ENCODE results near the gene S100A11. TPM values are rescaled to one million over a fixed set of nuclear protein-coding genes. Genes with fewer than 3 reads are reported as not detected.
A peak's percentile ranks its signal among the peaks of the same experiment; 100 is the strongest.

The S100A11 gene
- total RNA-seq, 1 experiment from 2014 or later, result 1,562 TPM

GRCh38 chr1:151986501-151987190, 50.2 kb downstream of the S100A11 start:
- ChIA-PET POLR2A (interaction anchor here (0.6 to 21.0 kb wide), 10 partner anchors 8 to 657 kb away, joined by 3 to 1089 read pairs (median 35); partner anchors contain the start of gene THEM4), CTCF (interaction anchor here (0.5 to 23.4 kb wide), 6 partner anchors 10 to 432 kb away, joined by 3 to 543 read pairs (median 40); no protein-coding TSS in a partner anchor)
- peaks cover 74% of the 10 kb centered on the region for H3K4me1 Mint-ChIP-seq (ENCODE audit: insufficient read depth, unreplicated experiment)
- DNase-seq (ENCODE audit: unreplicated experiment), result no peak
- H3K27ac Mint-ChIP-seq (ENCODE audit: low read depth, unreplicated experiment), result peak overlapping the region; percentile 14
- H3K27me3 Mint-ChIP-seq (ENCODE audit: insufficient read depth, unreplicated experiment), result no peaks in the 10 kb centered on the region
- BruUV-seq (replicated peaks), result no TSS peak
- no peaks in the 10 kb centered on the region for H3K9me3 Mint-ChIP-seq (ENCODE audit: unreplicated experiment)
- TF ChIP-seq, protein P1, sequence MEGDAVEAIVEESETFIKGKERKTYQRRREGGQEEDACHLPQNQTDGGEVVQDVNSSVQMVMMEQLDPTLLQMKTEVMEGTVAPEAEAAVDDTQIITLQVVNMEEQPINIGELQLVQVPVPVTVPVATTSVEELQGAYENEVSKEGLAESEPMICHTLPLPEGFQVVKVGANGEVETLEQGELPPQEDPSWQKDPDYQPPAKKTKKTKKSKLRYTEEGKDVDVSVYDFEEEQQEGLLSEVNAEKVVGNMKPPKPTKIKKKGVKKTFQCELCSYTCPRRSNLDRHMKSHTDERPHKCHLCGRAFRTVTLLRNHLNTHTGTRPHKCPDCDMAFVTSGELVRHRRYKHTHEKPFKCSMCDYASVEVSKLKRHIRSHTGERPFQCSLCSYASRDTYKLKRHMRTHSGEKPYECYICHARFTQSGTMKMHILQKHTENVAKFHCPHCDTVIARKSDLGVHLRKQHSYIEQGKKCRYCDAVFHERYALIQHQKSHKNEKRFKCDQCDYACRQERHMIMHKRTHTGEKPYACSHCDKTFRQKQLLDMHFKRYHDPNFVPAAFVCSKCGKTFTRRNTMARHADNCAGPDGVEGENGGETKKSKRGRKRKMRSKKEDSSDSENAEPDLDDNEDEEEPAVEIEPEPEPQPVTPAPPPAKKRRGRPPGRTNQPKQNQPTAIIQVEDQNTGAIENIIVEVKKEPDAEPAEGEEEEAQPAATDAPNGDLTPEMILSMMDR (IDR thresholded peaks at IDR 0.05; ENCODE audit: unreplicated experiment), result no peak
- H3K4me3 Mint-ChIP-seq (ENCODE audit: unreplicated experiment), result no peak overlapping the region
- peaks cover 81% of the 10 kb centered on the region for H3K36me3 Mint-ChIP-seq (ENCODE audit: insufficient read depth, unreplicated experiment)
- intact Hi-C loops (cut with micrococcal nuclease), result no loop called here

DNA sequence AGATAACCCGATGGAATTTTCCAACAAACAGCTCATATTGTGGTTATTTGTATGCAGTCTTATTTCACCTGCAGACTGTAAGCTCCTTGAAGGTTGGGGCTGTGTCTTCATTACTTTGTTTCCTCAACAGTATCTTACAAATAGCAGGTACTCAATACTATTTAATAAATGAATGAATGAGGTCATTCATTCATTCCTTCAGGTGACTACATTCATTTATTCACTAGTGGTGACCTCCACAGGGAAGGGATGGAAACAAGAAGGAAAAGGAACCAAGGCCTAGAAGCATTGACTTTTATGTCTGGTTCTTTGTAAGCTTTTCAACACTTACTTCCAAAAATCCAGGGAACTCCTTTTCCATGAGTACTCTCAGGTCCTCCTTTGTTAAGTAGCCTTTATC, 51.0 kb downstream of the S100A11 start:
- no peak for DNase-seq (ENCODE audit: unreplicated experiment)
- peaks cover 82% of the 10 kb centered on the region for H3K36me3 Mint-ChIP-seq (ENCODE audit: insufficient read depth, unreplicated experiment)
- H3K9me3 Mint-ChIP-seq (ENCODE audit: unreplicated experiment), result no peaks in the 10 kb centered on the region
- ChIA-PET POLR2A (interaction anchor here (1.1 to 21.0 kb wide), 7 partner anchors 9 to 62 kb away, joined by 3 to 1089 read pairs (median 193); no protein-coding TSS in a partner anchor), CTCF (interaction anchor here (1.7 to 23.4 kb wide), 4 partner anchors 9 to 18 kb away, joined by 5 to 543 read pairs (median 92); no protein-coding TSS in a partner anchor)
- TF ChIP-seq, protein P1 (IDR thresholded peaks at IDR 0.05; ENCODE audit: unreplicated experiment), result no peak
- peaks cover 74% of the 10 kb centered on the region for H3K4me1 Mint-ChIP-seq (ENCODE audit: insufficient read depth, unreplicated experiment)
- BruUV-seq (replicated peaks), result no TSS peak
- no peak overlapping the region for H3K27ac Mint-ChIP-seq (ENCODE audit: low read depth, unreplicated experiment)
- no peaks in the 10 kb centered on the region for H3K27me3 Mint-ChIP-seq (ENCODE audit: insufficient read depth, unreplicated experiment)
- intact Hi-C loops (cut with micrococcal nuclease), result no loop called here
- no peak overlapping the region for H3K4me3 Mint-ChIP-seq (ENCODE audit: unreplicated experiment)

DNA sequence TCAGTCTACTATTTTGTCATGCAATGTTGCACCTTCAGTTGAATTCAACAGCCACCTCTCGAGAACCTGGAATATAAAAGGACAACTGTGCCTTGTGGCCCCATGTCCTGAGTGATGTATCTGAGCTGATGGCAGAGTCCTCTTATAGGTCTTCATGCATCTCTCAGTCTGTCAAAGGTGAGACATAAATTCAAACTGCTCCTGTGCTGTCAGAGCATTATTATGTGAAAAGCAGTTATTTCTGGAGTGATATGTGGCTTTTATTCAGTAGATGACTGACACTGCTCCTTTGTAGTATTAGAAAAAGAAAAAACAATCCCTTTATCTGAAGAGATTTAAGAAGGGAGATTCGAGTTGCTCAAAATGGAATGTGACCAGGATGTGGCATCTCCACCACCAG, 51.5 kb downstream of the S100A11 start:
- TF ChIP-seq, protein P1 (IDR thresholded peaks at IDR 0.05; ENCODE audit: unreplicated experiment), result no peak
- ChIA-PET CTCF (interaction anchor here (7.3 to 23.4 kb wide), 3 partner anchors 8 to 18 kb away, joined by 72 to 543 read pairs (median 111); no protein-coding TSS in a partner anchor), POLR2A (interaction anchor here (1.1 to 21.0 kb wide), 6 partner anchors 10 to 50 kb away, joined by 3 to 1089 read pairs (median 212); no protein-coding TSS in a partner anchor)
- H3K4me3 Mint-ChIP-seq (ENCODE audit: unreplicated experiment), result no peak overlapping the region
- H3K36me3 Mint-ChIP-seq (ENCODE audit: insufficient read depth, unreplicated experiment), result peaks cover 83% of the 10 kb centered on the region
- H3K27me3 Mint-ChIP-seq (ENCODE audit: insufficient read depth, unreplicated experiment), result no peaks in the 10 kb centered on the region
- H3K4me1 Mint-ChIP-seq (ENCODE audit: insufficient read depth, unreplicated experiment), result peaks cover 74% of the 10 kb centered on the region
- H3K9me3 Mint-ChIP-seq (ENCODE audit: unreplicated experiment), result no peaks in the 10 kb centered on the region
- no TSS peak for BruUV-seq (replicated peaks)
- DNase-seq (ENCODE audit: unreplicated experiment), result no peak
- H3K27ac Mint-ChIP-seq (ENCODE audit: low read depth, unreplicated experiment), result peak overlapping the region; percentile 51
- intact Hi-C loops (cut with micrococcal nuclease), result no loop called here

DNA sequence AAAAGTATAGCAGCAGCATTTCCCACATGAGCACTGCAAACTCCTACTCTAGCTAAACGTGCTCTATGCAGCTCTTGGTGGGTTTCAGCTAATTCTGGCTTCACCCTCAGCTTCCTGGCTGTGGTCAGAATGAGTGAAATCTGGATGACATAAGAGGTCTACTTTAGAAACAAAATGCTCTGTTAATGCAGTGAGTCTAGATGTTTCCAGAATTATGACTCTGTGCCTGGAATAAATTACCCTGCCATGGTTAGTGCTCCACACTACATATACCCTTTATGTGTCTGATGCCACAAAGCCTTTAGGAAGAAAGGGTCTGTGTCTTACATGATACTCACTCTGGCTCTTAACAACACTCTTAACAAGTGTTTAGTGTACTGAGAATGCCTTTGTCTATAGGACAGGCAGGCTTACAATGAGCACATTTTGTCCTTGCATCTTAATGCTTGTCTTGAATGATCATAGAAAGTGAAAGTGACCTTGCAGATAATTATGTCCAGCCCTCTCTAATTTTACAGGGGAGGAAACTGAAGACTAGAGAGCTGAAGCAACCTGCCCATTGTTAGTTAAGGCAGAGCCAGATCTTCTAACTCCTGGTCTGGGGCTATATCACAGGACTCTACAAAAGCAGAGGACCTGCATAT, 52.4 kb downstream of the S100A11 start:
- peaks cover 91% of the 10 kb centered on the region for H3K36me3 Mint-ChIP-seq (ENCODE audit: insufficient read depth, unreplicated experiment)
- DNase-seq (ENCODE audit: unreplicated experiment), result no peak
- H3K9me3 Mint-ChIP-seq (ENCODE audit: unreplicated experiment), result no peaks in the 10 kb centered on the region
- no TSS peak for BruUV-seq (replicated peaks)
- ChIA-PET POLR2A (interaction anchor here (2.4 to 21.0 kb wide), 5 partner anchors 11 to 49 kb away, joined by 10 to 1089 read pairs (median 230); no protein-coding TSS in a partner anchor), CTCF (interaction anchor here (1.4 to 23.4 kb wide), 4 partner anchors 7 to 50 kb away, joined by 3 to 543 read pairs (median 40); no protein-coding TSS in a partner anchor)
- peaks cover 72% of the 10 kb centered on the region for H3K4me1 Mint-ChIP-seq (ENCODE audit: insufficient read depth, unreplicated experiment)
- H3K4me3 Mint-ChIP-seq (ENCODE audit: unreplicated experiment), result no peak overlapping the region
- no peaks in the 10 kb centered on the region for H3K27me3 Mint-ChIP-seq (ENCODE audit: insufficient read depth, unreplicated experiment)
- peak overlapping the region; percentile 51 for H3K27ac Mint-ChIP-seq (ENCODE audit: low read depth, unreplicated experiment)
- intact Hi-C loops (cut with micrococcal nuclease), result no loop called here
- TF ChIP-seq, protein P1 (IDR thresholded peaks at IDR 0.05; ENCODE audit: unreplicated experiment), result no peak
